ENCODE measurements around the gene BBS5. TPM values are rescaled to one million over a fixed set of nuclear protein-coding genes. Genes with fewer than 3 reads are reported as not detected.
"Not testable (repeated sequence)": the region's sequence is repeated elsewhere in the genome, so short reads cannot be mapped to it uniquely, and the experiment has no call there.

The BBS5 gene
- total RNA-seq, 1 experiment from 2014 or later = 1.9 TPM

DNA sequence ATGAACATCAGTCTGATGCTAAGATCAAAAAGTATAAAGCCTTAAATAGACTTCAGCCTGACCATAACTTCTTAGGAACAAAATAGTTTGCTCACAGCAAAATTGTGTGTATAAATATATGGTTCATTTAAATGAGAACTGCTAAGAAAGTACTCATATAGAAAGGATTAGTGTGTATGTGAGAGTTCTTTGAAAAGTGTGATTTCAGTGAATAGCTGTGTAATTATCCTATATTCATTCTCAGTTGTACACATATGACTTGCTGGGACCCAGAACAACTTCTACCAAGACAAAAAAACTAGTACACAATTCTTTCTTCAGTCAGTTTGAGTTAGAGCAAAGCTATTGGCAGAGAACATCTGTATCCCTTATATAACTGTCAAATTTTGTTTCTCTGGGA, 7.2 kb downstream of the BBS5 start:
- no peak for DNase-seq (ENCODE audit: low spot score)

DNA sequence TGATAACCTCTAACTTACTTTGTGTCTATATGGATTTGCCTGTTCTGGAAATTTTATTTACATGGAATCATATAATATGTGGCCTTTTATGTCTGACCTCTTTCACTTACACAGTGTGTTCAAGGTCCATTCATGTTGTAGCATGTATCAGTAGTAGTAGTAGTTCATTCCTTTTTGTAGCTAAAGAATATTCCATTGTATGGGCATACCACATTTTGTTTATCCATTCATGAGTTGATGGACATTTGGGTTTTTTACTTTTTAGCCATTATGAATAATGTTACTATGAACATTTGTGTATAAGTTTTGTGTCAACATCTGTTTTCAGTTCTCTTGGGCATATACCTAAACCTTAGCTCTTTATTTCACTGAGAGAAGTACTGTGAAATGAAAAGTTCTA, 11.5 kb downstream of the BBS5 start:
- DNase-seq (ENCODE audit: low spot score) = no peak

DNA sequence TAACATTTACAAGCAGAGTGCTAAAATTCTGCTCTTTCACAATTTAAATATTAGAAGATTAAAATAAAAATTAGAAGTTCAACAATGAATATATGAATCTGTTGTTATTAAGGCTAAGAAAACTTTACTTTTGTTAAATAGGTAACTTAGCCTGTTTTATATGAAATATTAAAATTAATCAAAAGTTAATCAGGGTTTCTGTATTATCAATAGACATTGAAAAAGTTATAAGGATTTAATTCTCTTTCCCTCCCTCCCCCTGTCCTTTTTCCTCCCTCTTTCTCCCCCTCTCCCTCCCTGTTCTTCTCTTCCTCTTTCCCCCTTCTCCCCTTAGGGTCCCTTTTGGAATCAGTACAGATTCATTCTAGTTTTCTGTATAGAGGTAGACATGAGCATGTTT, 12.1 kb downstream of the BBS5 start:
- DNase-seq (ENCODE audit: low spot score) = no peak

DNA sequence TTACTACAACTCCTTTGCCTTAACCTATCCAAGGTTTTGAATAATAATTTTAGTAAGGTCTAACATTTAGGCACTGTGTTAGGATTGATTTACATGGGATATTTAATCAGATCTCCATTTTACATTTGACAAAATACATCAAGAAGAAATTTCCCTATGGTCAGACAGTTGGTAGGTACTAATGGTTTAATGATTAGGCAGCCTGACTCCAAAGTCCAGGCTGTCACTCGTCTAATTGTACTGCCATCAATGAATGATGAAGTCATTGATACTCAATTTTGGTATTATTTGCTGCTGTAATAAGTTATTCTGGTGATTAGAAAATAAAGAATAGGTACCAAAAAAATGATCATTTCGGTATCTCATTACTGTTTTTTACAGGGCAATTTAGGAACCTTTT, 14.1 kb downstream of the BBS5 start:
- no peak for DNase-seq (ENCODE audit: low spot score)

GRCh38 chr2:169495310-169495928, 16.1 kb downstream of the BBS5 start:
- no peak for DNase-seq (ENCODE audit: low spot score)

GRCh38 chr2:169504651-169505050, 25.4 kb downstream of the BBS5 start:
- no peak for DNase-seq (ENCODE audit: low spot score)

- DNase-seq (ENCODE audit: low spot score) = peak; percentile 52
Observed at GRCh38 chr2:169507698-169508097, 28.4 kb downstream of the BBS5 start.

GRCh38 chr2:169509298-169509885, 30.1 kb downstream of the BBS5 start, which contains the start of gene KLHL41:
Gene KLHL41, plus strand, starts transcription at chr2:169509702. Its CDS starts 77 bp downstream, at chr2:169509779.
- no peak for DNase-seq (ENCODE audit: low spot score)

DNA sequence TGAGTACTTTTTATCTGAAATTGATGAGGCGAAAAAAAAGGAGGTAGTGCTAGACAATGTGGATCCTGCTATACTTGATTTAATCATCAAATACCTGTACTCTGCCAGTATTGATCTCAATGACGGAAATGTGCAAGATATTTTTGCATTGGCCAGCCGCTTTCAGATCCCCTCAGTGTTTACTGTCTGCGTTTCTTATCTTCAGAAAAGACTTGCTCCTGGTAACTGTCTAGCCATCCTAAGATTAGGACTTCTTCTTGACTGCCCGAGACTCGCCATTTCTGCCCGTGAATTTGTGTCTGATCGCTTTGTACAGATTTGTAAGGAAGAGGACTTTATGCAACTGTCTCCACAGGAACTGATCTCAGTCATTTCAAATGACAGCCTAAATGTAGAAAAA, 30.7 kb downstream of the BBS5 start:
- DNase-seq (ENCODE audit: low spot score) = no peak

DNA sequence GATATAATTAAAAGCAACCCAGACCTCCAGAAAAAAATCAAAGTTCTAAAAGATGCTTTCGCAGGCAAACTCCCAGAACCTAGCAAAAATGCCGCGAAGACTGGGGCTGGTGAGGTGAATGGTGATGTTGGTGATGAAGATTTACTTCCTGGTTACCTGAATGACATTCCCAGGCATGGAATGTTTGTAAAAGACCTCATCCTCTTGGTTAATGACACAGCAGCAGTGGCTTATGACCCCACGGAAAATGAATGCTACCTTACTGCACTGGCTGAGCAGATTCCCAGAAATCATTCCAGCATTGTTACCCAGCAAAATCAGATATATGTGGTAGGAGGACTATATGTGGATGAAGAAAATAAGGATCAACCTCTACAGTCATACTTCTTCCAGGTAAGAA, 31.2 kb downstream of the BBS5 start:
- no peak for DNase-seq (ENCODE audit: low spot score)

- DNase-seq (ENCODE audit: low spot score) = no peak
Observed at GRCh38 chr2:169511818-169512217, 32.5 kb downstream of the BBS5 start.

DNA sequence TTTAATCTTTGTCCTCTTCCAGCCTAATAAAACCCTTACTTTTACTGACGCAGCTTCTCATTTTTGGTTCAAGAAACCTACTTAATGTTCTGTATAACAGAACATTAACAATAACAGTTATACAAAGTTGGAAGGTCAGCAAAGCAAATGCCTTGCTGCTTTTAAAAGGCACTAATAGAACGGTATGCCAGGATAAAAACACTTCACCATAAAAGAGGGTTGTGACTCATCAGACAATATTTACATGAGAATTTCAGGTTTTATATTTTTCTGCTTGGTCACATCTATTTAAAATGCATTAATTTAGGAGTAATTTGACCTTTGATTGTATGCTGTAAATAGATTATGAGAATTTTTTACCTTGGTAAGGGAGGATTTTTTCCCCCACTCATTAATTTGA, 33.2 kb downstream of the BBS5 start:
- DNase-seq (ENCODE audit: low spot score) = no peak

DNA sequence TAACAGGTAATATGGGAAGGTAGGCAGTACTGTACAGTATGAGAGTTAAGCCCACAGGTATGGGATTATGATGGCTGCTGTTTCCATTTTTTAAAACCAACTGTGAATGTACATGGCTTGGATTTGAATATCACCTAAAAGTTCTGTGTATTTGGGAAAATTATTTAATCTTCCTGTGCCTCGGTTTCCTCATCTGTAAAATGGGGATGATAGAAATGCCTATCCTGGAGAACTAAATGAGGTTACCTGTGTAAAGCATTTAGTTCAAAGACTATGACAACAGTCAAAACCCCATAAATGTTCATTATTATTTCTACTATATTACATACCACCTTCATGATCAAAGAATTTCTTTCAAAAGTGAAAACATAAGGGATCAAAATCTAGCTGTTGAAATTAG, 33.8 kb downstream of the BBS5 start:
- no peak for DNase-seq (ENCODE audit: low spot score)

DNA sequence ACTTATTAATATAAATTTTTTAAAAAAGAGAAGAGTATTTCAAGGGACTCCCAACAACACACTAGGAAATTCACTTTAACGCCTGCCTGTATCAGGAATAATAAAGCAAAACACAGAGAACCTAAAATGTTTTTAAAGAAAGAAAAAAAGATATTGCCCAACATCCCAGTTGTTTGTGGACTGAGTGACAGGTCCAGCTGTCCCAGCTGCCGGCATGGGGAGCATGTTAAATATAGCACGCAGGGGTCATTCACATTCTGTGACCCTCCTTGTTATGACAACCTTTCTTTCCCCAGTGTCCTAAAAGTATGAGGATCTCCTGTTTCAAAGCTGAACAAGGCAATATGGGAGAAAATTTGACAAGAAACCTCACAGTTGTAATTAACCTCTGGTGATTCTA, 34.6 kb downstream of the BBS5 start:
- DNase-seq (ENCODE audit: low spot score) = no peak

DNA sequence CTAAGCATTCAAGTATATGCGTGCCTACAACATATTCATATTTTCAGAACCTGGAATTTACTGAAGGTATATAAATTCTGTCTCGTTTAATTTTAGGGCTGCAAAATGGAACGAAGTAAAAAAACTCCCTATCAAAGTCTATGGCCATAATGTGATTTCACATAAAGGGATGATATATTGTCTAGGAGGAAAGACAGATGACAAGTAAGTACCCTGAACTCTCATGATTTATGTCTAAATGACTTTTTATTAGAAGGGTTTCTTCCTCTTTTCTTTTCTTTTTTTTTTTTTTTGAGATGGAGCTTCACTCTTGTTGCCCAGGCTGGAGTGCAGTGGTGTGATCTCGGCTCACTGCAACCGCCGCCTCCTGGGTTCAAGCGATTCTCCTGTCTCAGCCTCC, 35.5 kb downstream of the BBS5 start:
- not testable (repeated sequence) for DNase-seq (ENCODE audit: low spot score)

DNA sequence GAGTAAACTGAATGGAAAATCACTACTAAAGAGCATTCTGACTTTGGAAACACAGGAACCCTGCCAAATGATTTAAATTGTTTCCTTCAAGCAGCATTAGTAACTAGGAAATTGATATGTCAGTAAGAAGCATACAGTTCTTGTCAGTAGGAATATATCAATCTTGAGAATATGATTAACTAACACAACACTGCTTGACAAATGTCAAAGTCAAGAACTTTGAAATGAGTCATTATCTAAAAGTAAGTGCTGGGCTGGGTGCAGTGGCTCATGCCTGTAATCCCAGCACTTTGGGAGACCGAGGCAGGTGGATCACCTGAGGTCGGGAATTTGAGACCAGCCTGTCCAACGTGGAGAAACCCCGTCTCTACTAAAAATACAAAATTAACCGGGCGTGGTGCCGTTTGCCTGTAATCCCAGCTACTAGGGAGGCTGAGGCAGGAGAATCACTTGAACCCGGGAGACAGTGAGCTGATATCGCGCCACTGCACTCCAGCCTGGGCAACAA, 37.2 kb downstream of the BBS5 start:
- DNase-seq (ENCODE audit: low spot score) = not testable (repeated sequence)

DNA sequence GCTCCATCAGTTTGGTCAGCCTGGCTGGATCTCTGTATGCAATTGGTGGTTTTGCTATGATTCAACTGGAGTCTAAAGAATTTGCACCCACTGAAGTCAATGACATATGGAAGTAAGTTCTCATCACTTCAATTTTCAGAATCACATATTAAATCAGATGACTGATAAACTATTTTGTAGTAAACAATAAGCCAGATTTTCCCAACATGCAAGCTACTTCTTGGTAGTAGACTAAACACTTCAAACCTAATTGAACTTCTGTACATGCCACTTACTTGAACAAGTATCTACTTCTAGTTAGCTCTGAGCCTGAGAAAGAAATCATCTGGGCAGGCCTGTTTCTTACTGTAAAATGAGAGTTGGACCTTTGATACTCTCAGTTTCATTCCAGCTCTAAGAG, 41.6 kb downstream of the BBS5 start:
- no peak for DNase-seq (ENCODE audit: low spot score)

DNA sequence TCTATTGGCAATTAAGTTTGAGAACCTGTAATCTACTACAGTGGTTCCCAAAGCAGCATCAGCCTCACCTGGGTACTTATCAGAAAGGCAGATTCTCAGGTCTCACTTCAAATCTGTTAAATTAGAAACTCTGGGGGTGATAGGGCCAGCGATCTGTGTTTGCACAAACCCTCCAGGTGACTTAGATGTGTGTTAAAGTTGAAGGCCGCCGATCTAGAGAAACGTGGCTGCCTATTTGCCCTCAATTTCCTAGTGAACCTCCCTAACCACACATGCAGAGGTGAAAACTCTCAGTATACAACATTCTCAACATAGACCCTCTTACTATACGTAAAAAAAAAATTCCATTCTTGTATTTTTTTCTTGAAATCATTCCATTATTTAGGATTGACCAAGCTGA, 44.4 kb downstream of the BBS5 start:
- DNase-seq (ENCODE audit: low spot score) = no peak

- no peak for DNase-seq (ENCODE audit: low spot score)
Observed at GRCh38 chr2:169525434-169525833, 46.1 kb downstream of the BBS5 start.

GRCh38 chr2:169526451-169526850, 47.2 kb downstream of the BBS5 start:
- DNase-seq (ENCODE audit: low spot score) = no peak

- DNase-seq (ENCODE audit: low spot score) = peak; percentile 41
Observed at GRCh38 chr2:169528271-169528701, 49.0 kb downstream of the BBS5 start.

- DNase-seq (ENCODE audit: low spot score) = not testable (repeated sequence)
Observed at GRCh38 chr2:169539460-169539859, 60.2 kb downstream of the BBS5 start.

DNA sequence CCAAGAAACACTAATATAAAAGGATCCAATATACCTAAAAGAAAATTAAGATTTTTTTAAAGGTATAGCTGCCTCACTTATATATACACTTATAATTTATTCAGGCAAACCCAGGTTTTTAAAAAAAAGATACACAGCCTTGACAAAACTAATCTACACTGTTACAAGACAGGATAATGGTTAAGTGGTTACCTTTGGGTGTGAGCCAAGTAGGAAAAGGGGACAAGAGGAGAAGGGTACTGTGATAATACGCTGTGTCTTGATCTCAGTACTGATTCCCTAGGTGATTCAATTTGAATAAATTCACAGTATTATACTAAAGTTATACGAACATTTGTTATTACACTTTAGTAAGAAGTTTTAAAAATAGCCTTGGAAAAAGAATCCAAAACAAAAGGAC, 60.9 kb downstream of the BBS5 start:
- DNase-seq (ENCODE audit: low spot score) = no peak

GRCh38 chr2:169542433-169542832, 63.1 kb downstream of the BBS5 start:
- DNase-seq (ENCODE audit: low spot score) = no peak

Measured in H4 (cell line).